Smooth muscle cell of trachea (primary cell): ENCODE results near the gene CNTFR. TPM values are rescaled to one million over a fixed set of nuclear protein-coding genes. Genes with fewer than 3 reads are reported as not detected.

ENCODE experiments used
- total RNA-seq: library from RNA; depleted of rRNA; stranded (reverse); fragments of >200 nt; gene quantifications from 2 replicates; pipeline ENCODE4 v1.2.1, GENCODE V29; 2014

CNTFR gene
- total RNA-seq = 0.44 TPM in 1 of 2 replicates, not detected in the other

DNA sequence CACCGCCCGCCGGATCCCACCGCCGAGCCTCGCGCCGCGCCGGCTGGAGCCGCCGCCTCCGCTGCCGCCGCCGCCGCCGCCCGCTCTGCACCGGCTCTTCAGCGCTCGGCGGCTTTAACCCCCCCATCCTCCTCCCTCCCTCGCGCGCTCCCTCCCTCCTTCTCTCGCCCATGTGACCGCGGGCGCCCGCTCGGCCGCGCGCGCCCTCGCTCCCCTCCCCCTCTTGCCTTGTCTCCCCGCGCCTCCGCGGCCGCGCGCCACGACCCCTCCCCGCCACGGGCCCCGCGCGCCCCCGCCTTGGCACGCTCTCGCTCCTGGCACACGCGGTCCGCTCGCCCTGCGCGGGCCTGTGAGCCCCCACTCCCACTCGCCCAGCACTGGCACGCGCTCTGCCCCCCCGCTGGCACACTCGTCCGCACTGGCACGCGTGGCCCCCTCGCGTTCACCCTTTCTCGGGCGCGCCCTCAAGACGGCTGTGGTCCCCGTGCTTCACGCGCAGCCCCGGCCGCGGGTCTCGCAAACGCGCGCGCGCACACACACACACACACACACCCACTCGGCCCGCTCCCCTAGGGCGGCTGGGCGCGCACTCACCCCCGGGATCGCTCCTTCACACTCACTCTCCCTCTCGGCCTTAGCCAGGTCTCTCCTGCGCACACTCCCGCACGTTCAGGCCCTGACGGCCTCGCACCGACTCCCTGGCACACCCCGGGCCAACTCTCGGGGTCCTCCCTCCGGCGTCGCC lies at the start of gene CNTFR:
Gene CNTFR (minus strand): TSS at position 89 of the 745 bp plus-strand sequence. CDS start 20,743 bp downstream, outside the sequence.

GRCh38 chr9:34637356-34638137 lies 48.0 kb upstream of the CNTFR start, which contains the start of gene SIGMAR1:
Gene SIGMAR1 (minus strand): TSS chr9:34637787. CDS start chr9:34637697, 90 bp downstream.

DNA sequence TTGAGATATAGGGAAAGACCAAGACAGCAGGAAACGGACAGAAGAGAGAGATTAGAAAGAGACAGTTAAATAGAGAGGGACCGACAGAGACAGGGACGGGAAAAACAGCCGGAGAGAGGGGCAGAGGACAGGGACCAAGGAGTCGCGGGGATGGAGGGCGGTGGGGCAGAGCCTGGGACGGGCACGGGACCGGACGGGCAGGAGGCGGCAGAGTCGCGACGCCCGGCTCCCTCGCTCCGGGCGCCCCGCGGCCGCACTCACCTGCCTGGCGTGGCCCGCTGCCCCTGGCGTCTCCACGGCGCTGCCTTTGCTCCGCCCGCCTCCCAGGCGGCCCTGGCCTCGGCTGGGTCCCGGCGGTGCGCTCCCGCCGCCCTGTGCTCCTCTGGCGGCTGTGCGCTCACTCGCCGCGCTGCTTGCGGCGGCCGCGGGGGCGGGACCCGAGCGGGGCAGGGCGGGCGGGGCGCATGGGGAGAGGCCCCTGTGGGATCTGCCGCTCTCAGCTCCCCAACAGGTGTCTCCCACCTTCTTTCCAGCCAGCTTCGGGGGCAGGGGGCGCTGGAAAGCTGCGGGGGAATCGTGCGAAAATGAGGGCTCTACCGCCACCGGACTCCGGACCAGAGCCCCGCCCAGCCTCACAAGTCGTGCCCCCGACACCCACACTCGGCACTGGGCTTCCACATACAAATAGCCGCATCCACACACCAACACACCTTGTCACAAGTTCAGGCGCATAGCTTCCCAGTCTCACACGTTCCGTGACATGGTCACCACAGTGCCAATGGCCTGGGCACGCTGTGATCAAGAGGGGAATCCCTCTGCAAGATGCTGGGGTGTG lies 39.3 kb upstream of the CNTFR start, which contains the start of gene ARID3C:
Gene ARID3C (minus strand): TSS at position 411 of the 835 bp plus-strand sequence. CDS start 1,052 bp downstream, outside the sequence.

GRCh38 chr9:34620061-34620994 lies 30.8 kb upstream of the CNTFR start, which contains the start of gene DCTN3:
Gene DCTN3 (minus strand): TSS chr9:34620495. CDS start chr9:34620464, 31 bp downstream.

GRCh38 chr9:34611811-34612787 lies 22.6 kb upstream of the CNTFR start, which contains the start of gene RPP25L:
Gene RPP25L (minus strand): TSS chr9:34612097. CDS start chr9:34611296, 801 bp downstream.

GRCh38 chr9:34522971-34523797 lies 66.3 kb downstream of the CNTFR start, which contains the start of gene ENHO:
Gene ENHO (minus strand): TSS chr9:34522990. CDS start chr9:34521695, 1,295 bp downstream.

Other genes with a start within 250 kb of the CNTFR start
- gene MYORG, start 212.8 kb downstream of the CNTFR start, total RNA-seq = 1.2 and 1.9 TPM in 2 replicates
- gene FAM219A, start 131.2 kb downstream of the CNTFR start, total RNA-seq = 5.5 and 8.6 TPM in 2 replicates
- gene DNAI1, start 130.9 kb downstream of the CNTFR start, total RNA-seq = under 0.01 and 0.58 TPM in 2 replicates
- not detected in 2 replicates for gene ENHO, start 66.7 kb downstream of the CNTFR start, total RNA-seq
- gene RPP25L, start 22.4 kb upstream of the CNTFR start, total RNA-seq = 25.9 and 26.6 TPM in 2 replicates
- gene DCTN3, start 30.8 kb upstream of the CNTFR start, total RNA-seq = 84.4 and 159 TPM in 2 replicates
- not detected in 2 replicates for gene ARID3C, start 39.3 kb upstream of the CNTFR start, total RNA-seq
- 71.1 and 88.0 TPM in 2 replicates for gene SIGMAR1, start 48.1 kb upstream of the CNTFR start, total RNA-seq
- 35.3 and 47.3 TPM in 2 replicates for gene GALT, start 57.0 kb upstream of the CNTFR start, total RNA-seq
- gene IL11RA, start 62.5 kb upstream of the CNTFR start, total RNA-seq = 16.0 and 23.0 TPM in 2 replicates
- 0.15 and 0.17 TPM in 2 replicates for gene CCL27, start 72.9 kb upstream of the CNTFR start, total RNA-seq
- not detected in 2 replicates for gene CCL19, start 101.6 kb upstream of the CNTFR start, total RNA-seq
- not detected in 2 replicates for gene CCL21, start 120.4 kb upstream of the CNTFR start, total RNA-seq